Left lung (tissue), 14 donors: ENCODE results near the gene PRSS37. TPM values are rescaled to one million over a fixed set of nuclear protein-coding genes. Genes with fewer than 3 reads are reported as not detected.
A peak's percentile ranks its signal among the peaks of the same experiment; 100 is the strongest.

Experiments used
- ATAC-seq: fragments of 200-7000 bp; cut with Tn5 transposase; one replicate; pipeline ENCODE4 v1.9.1; 2020; ENCODE audit warnings: moderate library complexity
- DNase-seq, 4 donors: peaks; one replicate each; pipeline ENCODE4 v3.0.0-alpha.2; 2013 to 2020
- H3K27ac ChIP-seq, 2 donors: fragments of 200-600 bp; sonication (generic) in 1 of 2; one replicate each; pipeline versions ENCODE4 v1.5.0 to v1.8.0; 2020 to 2021
- H3K27me3 ChIP-seq, 2 donors: fragments of 200-600 bp; sonication (generic) in 1 of 2; one replicate each; pipeline versions ENCODE4 v1.5.0 to v1.8.0; 2020 to 2021
- H3K36me3 ChIP-seq, 2 donors: fragments of 200-600 bp; sonication (generic) in 1 of 2; one replicate each; pipeline versions ENCODE4 v1.5.0 to v1.8.0; 2020 to 2021
- H3K4me1 ChIP-seq, 2 donors: fragments of 200-600 bp; one replicate each; pipeline ENCODE4 v1.8.0; 2021
- H3K4me3 ChIP-seq, 2 donors: fragments of 200-600 bp; sonication (generic) in 1 of 2; one replicate each; pipeline versions ENCODE4 v1.5.0 to v1.8.0; 2020 to 2021; ENCODE audit warnings: mild to moderate bottlenecking in 1 of 2
- H3K9me3 ChIP-seq, 2 donors: fragments of 200-600 bp; sonication (generic) in 1 of 2; one replicate each; pipeline versions ENCODE4 v1.5.0 to v1.8.0; 2020 to 2021
- intact Hi-C, 2 donors: fragments of 100-400 bp; cut with DNase I; formaldehyde crosslinking; loops; one replicate each; pipeline versions ENCODE4 v1.11.2 to v1.14.2; 2022
- long read RNA-seq, 12 donors: library from polyadenylated mRNA in 2 of 12; unstranded in 2 of 12; transcript quantifications; one replicate each; pipeline ENCODE4 v2.0.0 and lab custom pipeline, GENCODE V29; 2019 to 2026
- polyA plus RNA-seq, 6 donors: library from polyadenylated mRNA; unstranded; fragments of 120-200 nt; gene quantifications; one replicate each; pipeline ENCODE4 v1.2.1, GENCODE V29; 2013; ENCODE audit not compliant: insufficient read length in 6 of 6
- total RNA-seq, 2 donors: library from RNA; stranded (reverse); fragmentation: NEBNext Ultra II Directional; extraction: Animal tissue kit (Norgen Biotek cat#: 25700); gene quantifications; one replicate each; pipeline ENCODE4 v1.2.1, GENCODE V29; 2021
- TF ChIP-seq, protein P1 (sequence below), 2 donors: fragments of 200-600 bp; sonication (generic) in 1 of 2; IDR thresholded peaks; one replicate each; pipeline versions ENCODE4 v1.5.0 to v1.8.0; 2021; ENCODE audit warnings: antibody characterized with exemption in 2 of 2
- donor health status: DM: no; HTN: yes; CAD: no.
- donor health status: DM: no; HTN: no; CAD: no.

The PRSS37 gene, protein sequence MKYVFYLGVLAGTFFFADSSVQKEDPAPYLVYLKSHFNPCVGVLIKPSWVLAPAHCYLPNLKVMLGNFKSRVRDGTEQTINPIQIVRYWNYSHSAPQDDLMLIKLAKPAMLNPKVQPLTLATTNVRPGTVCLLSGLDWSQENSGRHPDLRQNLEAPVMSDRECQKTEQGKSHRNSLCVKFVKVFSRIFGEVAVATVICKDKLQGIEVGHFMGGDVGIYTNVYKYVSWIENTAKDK
- not detected for total RNA-seq
- 1 to 10 TPM in 1 of 6 donors, under 1 TPM in 5; 0.34 to 1.5 (median 0.61) TPM for polyA plus RNA-seq
- long read RNA-seq, donor 1, result 0 reads
- long read RNA-seq, donor 2, result 0 reads
- long read RNA-seq, donor 3, result 0 reads
- long read RNA-seq, donor 4, result 0 reads
- long read RNA-seq, donor 5, result 0 reads
- long read RNA-seq, donor 6, result 0 reads
- long read RNA-seq, donor 7, result 0 reads
- long read RNA-seq, donor 8, result 0 reads
- long read RNA-seq, donor 9, result 0 reads
- long read RNA-seq, donor 10, result 0 reads
- long read RNA-seq, donor 11, result 0 reads
- long read RNA-seq, donor 12, result 0 reads

DNA sequence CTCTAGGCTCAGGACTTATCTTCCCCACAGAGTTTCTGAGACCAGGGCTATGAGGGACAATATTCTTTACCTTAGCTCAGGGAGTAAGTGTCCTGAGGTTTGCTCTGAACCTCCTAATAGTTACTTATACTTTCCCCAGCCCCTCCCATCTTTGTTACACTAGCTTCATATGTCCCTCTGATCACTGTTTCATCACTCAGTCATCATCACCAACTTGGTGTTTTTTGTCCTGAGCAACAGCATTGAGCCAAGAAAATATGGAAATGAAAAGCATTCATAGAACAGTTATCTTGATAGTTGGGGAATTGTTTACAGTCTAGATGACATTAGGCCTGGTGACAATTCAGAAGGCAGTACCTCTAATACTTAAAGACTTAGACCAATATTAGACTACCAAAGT is at the start of gene PRSS37:
Gene PRSS37, minus strand, starts transcription at position 101 of the 400 bp plus-strand sequence. CDS start 436 bp downstream, outside the sequence.
- Histone ChIP-seq H3K27ac (no peak within 1 kb of the TSS), H3K9me3 (no peaks in the 10 kb centered on the region), H3K4me3 (no peak within 1 kb of the TSS), H3K27me3 (no peaks in the 10 kb centered on the region), H3K4me1 (no peaks in the 10 kb centered on the region), H3K36me3 (no peaks in the 10 kb centered on the region)
- intact Hi-C loops, result loop anchor here in 1 of 2 donors (10.0 kb wide), 1 partner anchor 427 kb away; no protein-coding TSS in a partner anchor
- TF ChIP-seq, protein P1, sequence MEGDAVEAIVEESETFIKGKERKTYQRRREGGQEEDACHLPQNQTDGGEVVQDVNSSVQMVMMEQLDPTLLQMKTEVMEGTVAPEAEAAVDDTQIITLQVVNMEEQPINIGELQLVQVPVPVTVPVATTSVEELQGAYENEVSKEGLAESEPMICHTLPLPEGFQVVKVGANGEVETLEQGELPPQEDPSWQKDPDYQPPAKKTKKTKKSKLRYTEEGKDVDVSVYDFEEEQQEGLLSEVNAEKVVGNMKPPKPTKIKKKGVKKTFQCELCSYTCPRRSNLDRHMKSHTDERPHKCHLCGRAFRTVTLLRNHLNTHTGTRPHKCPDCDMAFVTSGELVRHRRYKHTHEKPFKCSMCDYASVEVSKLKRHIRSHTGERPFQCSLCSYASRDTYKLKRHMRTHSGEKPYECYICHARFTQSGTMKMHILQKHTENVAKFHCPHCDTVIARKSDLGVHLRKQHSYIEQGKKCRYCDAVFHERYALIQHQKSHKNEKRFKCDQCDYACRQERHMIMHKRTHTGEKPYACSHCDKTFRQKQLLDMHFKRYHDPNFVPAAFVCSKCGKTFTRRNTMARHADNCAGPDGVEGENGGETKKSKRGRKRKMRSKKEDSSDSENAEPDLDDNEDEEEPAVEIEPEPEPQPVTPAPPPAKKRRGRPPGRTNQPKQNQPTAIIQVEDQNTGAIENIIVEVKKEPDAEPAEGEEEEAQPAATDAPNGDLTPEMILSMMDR (IDR thresholded peaks at IDR 0.05), result no peak
- no peak for DNase-seq
- no peak for ATAC-seq

DNA sequence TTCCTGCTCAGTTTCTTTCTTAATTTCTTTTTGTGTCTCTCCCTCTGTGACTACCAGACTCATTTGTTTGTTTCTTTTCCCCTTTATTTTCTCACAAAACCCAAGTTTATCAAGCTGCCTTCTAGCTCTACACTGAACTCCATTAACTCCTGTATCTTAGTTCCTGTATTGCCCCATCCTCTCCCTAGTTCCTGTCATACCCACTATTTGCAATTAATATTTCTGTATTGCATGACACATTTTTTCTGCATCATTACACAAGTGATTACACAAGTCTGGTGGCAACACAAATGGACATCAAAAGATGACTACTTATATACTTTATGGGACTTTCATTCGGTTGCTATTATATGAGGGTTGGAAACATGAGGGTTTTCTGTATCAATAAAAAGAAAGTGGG is 48.0 kb upstream of the PRSS37 start:
- intact Hi-C loops, result no loop called here
- peak; percentile 25 for ATAC-seq

DNA sequence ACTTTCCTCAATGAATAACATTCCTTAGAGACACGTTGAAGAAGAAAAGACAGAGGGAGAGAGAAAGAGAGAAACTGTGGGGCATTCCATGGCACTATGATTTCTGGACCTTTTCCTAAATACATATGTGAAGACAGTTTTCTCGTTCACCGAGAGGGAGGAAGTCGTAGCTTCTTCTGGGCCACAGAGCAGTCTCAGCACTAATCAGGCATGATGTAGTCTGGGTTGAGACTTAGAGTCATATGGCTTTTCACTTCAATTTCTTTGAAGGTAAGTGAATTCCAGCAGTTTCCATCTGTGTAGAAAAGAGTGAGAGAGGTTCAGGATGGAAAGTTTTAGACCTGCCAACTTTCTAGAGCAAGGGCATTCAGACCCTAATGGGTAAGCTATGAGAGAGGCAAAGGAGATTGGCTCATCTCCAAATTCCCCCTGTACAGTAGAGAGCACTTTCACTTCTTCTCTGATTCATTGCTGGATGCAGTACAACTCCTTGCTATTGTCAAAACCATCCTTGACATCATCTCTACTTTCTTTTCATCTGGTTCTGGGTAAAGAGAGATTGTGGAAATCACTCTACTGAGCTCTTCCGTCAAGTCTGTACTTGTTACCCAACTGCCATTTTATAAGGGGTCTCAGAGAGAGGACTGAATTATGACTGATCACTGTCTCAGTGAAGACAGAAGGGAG is 43.4 kb upstream of the PRSS37 start:
- TF ChIP-seq, protein P1 (IDR thresholded peaks at IDR 0.05), result no peak
- Histone ChIP-seq H3K4me1 (no peaks in the 10 kb centered on the region), H3K4me3 (no peak overlapping the region), H3K9me3 (no peaks in the 10 kb centered on the region), H3K27me3 (no peaks in the 10 kb centered on the region), H3K27ac (no peak overlapping the region), H3K36me3 (no peaks in the 10 kb centered on the region)
- ATAC-seq (no peak), DNase-seq (no peak)
- intact Hi-C loops, result no loop called here

More for the DNA sequence above, 48.0 kb upstream of the PRSS37 start:
- Histone ChIP-seq H3K4me1 (no peaks in the 10 kb centered on the region), H3K27ac (peak overlapping the region in 1 of 2 donors; percentile 75), H3K9me3 (no peaks in the 10 kb centered on the region), H3K4me3 (no peak overlapping the region), H3K27me3 (no peaks in the 10 kb centered on the region), H3K36me3 (no peaks in the 10 kb centered on the region)
- DNase-seq, result no peak
- TF ChIP-seq, protein P1 (IDR thresholded peaks at IDR 0.05), result no peak

- Histone ChIP-seq H3K27ac (no peak overlapping the region), H3K4me1 (no peaks in the 10 kb centered on the region), H3K36me3 (no peaks in the 10 kb centered on the region), H3K27me3 (no peaks in the 10 kb centered on the region), H3K9me3 (no peaks in the 10 kb centered on the region), H3K4me3 (no peak overlapping the region)
- no peak for DNase-seq
- ATAC-seq, result no peak
- intact Hi-C loops, result no loop called here
- TF ChIP-seq, protein P1 (IDR thresholded peaks at IDR 0.05), result no peak
Measured at GRCh38 chr7:141880960-141881359, 39.7 kb upstream of the PRSS37 start.

DNA sequence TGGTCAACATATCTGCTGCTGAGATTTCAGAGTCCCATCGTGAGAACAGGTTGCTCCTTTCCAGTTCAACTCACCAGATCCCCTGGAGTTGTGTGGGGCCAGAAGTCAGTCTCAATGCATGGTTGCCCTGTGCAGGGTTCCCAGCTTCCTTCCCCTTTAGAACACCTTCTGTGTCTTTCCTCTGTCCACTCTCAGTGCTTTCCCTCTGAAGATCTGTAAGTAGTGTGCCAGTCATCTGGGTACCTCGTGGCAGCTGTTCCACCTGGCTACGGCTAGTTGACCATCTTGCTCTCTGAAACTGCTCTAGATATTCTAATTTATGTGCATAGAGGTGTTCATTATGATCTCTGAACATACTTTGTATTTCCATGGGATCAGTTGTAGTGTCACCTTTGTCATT is 36.1 kb upstream of the PRSS37 start:
- Histone ChIP-seq H3K9me3 (no peaks in the 10 kb centered on the region), H3K4me1 (no peaks in the 10 kb centered on the region), H3K27ac (no peak overlapping the region), H3K36me3 (no peaks in the 10 kb centered on the region), H3K27me3 (no peaks in the 10 kb centered on the region), H3K4me3 (no peak overlapping the region)
- DNase-seq (no peak), ATAC-seq (no peak)
- intact Hi-C loops, result no loop called here
- TF ChIP-seq, protein P1 (IDR thresholded peaks at IDR 0.05), result no peak
